DMS153 (cell line): ENCODE measurements around the gene EGR4.

ENCODE experiments used
- DNase-seq: peaks from one replicate; lab custom pipeline; 2025; lab: John Stamatoyannopoulos, UW

EGR4 gene

GRCh38 chr2:73250872-73251846 is 42.2 kb downstream of the EGR4 start:
- no peak for DNase-seq

DNA sequence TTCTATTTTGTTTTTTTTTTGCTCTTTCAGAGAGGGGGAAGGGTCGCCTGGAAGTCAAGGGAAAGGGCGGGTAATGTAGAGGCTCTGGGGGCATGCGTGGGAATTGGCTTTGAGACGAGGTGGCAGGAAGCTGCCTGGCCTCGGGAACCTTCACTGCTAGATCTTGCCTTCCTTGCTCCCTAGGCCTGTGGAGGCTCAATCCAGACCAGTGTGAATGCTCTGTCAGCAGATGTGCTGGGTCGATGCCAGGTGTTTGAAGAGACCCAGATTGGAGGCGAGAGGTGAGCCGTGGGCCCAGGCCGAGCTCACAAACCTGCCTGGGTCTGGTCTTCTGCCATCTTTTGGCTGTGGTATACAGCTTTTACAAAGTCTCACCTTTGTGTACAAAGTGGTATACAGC is 43.7 kb downstream of the EGR4 start:
- DNase-seq = no peak

DNA sequence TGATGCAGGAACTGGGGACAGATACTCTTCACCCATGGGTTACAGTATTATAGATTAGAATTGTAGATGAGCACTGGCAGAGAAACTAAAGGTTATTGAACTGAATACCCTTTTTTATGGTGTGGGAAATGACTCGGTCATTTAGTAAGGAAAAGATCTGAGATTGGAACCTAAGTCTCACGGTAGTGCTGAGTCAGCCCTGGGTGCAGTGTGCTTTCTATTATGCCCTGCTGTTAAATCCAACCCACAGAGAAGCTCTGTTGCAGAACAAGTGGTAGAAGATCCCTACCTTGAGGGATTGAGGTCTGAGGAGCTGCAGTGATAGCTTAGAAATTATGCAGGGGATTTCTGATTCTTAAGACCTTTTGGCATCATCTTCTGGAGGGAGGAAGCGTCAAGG is 46.5 kb downstream of the EGR4 start:
- no peak for DNase-seq

GRCh38 chr2:73244580-73244979 is 48.8 kb downstream of the EGR4 start:
- no peak for DNase-seq

GRCh38 chr2:73243884-73244570 is 49.3 kb downstream of the EGR4 start:
- no peak for DNase-seq
